ENCODE results near the gene ZACN. TPM values are rescaled to one million over a fixed set of nuclear protein-coding genes. Genes with fewer than 3 reads are reported as not detected.

The ZACN gene
- total RNA-seq, 2 donors from 2014 or later = not detected

DNA sequence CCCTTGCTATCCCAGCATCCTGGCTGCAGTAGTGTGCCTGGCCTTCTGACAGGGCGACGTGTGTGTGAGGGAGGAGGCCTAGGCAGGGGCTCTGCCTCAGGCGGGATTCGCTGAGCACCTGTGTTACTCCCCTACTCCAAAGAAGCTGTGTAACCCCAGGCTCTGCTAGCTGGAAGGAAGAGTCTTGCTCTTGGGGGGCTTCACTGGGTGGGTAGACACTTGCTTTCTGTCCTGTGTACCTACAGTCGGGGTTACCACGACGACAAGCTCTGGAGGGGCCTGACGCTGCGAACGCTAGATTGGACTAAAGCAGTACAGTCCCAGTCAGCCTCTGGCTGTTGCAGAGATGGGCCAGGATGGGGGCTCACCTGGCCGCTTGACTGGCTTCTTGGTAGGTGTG, 15.1 kb downstream of the ZACN start:
- TF ChIP-seq POLR2A (IDR thresholded peaks at IDR 0.05) = no peak
- TF ChIP-seq, protein P1, sequence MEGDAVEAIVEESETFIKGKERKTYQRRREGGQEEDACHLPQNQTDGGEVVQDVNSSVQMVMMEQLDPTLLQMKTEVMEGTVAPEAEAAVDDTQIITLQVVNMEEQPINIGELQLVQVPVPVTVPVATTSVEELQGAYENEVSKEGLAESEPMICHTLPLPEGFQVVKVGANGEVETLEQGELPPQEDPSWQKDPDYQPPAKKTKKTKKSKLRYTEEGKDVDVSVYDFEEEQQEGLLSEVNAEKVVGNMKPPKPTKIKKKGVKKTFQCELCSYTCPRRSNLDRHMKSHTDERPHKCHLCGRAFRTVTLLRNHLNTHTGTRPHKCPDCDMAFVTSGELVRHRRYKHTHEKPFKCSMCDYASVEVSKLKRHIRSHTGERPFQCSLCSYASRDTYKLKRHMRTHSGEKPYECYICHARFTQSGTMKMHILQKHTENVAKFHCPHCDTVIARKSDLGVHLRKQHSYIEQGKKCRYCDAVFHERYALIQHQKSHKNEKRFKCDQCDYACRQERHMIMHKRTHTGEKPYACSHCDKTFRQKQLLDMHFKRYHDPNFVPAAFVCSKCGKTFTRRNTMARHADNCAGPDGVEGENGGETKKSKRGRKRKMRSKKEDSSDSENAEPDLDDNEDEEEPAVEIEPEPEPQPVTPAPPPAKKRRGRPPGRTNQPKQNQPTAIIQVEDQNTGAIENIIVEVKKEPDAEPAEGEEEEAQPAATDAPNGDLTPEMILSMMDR (IDR thresholded peaks at IDR 0.05) = no peak
- no peaks in the 10 kb centered on the region for H3K27me3 ChIP-seq
- H3K4me3 ChIP-seq = no peak overlapping the region
- no peak overlapping the region for H3K27ac ChIP-seq
- peaks cover 2 to 33% of the 10 kb centered on the region in 2 donors for H3K36me3 ChIP-seq (replicated peaks in 1 of 2; ENCODE audit: insufficient read depth in 1 of 2, low read depth in 2 of 2)
- WGBS, 2 donors = 94% methylated on average over 3 to 10 of the region's 11 CpGs
- ATAC-seq (no peak), DNase-seq (no peak)
- no peaks in the 10 kb centered on the region for H3K9me3 ChIP-seq
- intact Hi-C loops (cut with DNase I) = no loop called here
- no peaks in the 10 kb centered on the region for H3K4me1 ChIP-seq

DNA sequence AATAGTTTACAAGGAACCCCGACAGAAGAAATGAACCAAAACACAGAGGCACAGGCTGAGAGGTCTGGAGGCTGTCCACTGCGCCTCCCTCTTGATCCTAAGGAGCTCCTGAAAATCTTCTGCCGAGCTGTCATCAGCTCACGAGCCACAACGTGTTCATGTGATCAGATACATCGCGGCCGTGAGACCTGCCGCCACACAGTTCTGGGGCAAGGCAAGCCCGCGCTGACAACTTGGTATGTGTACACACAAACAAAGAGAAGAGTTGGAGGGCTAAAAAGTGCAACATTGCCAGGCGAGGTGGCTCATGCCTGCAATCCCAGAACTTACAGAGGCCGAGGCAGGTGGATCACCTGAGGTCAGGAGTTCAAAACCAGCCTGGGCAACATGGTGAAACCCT, 17.0 kb downstream of the ZACN start:
- TF ChIP-seq POLR2A (IDR thresholded peaks at IDR 0.05) = no peak
- TF ChIP-seq, protein P1 (IDR thresholded peaks at IDR 0.05) = no peak
- Histone ChIP-seq H3K27me3 (no peaks in the 10 kb centered on the region), H3K9me3 (no peaks in the 10 kb centered on the region), H3K4me3 (no peak overlapping the region), H3K27ac (no peak overlapping the region), H3K4me1 (no peaks in the 10 kb centered on the region), H3K36me3 (replicated peaks in 1 of 2; ENCODE audit: insufficient read depth in 1 of 2, low read depth in 2 of 2) (peaks cover 0 to 28% of the 10 kb centered on the region in 2 donors)
- DNase-seq = no peak
- intact Hi-C loops (cut with DNase I) = no loop called here
- 87 to 89% methylated on average over 13 of the region's 13 CpGs for WGBS, 2 donors
- ATAC-seq = no peak

DNA sequence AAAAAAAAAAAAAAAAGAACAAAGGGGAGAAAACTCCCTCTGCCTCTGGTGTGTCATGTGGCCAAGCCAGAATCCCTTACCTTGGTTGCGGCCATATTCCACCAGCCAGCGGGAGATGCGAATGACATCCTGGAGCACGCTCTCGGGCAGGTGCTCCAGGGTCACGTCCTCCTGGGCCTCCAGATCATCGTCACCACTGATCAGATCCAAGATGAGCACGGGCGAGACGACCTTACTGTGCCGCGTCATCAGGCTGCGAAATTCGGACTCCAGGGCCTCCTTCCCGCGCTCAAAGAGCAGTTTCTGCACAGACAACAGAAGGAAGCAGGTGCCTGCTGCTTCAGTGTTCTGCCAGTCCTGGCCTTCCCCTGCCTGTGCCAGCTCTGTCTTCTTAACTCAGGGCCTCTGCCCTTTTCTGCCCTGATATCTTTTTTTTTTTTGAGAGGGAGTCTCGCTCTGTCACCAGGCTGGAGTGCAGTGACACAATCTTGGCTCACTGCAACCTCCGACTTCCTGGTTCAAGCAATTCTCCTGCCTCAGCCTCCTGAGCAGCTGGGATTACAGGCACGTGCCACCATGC, 18.8 kb downstream of the ZACN start:
- Histone ChIP-seq H3K27ac (no peak overlapping the region), H3K27me3 (no peaks in the 10 kb centered on the region), H3K9me3 (no peaks in the 10 kb centered on the region), H3K36me3 (replicated peaks in 1 of 2; ENCODE audit: insufficient read depth in 1 of 2, low read depth in 2 of 2) (peaks cover 0 to 33% of the 10 kb centered on the region in 2 donors), H3K4me1 (peaks cover 7% of the 10 kb centered on the region), H3K4me3 (no peak overlapping the region)
- ATAC-seq (no peak), DNase-seq (no peak)
- 94 to 97% methylated on average over 9 to 19 of the region's 19 CpGs for WGBS, 2 donors
- intact Hi-C loops (cut with DNase I) = no loop called here
- no peak for TF ChIP-seq POLR2A (IDR thresholded peaks at IDR 0.05)
- TF ChIP-seq, protein P1 (IDR thresholded peaks at IDR 0.05) = no peak

DNA sequence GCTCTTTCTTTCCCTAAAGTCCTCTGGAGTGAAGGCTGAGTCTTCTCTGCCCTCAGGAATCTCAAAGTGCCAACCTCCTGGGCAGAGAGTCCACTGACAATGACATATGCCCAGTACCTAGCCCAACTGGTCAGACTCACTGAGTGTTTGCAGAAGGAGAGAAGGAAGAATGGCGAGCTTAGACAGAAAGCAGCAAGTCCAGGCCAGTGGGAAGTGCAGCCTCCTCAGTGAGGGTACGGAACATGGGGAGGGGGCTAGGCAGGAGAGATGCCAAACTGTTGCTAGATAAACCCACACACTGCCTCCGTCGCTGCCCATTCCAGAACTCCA, 23.9 kb downstream of the ZACN start:
- ATAC-seq = peak; percentile 7
- no peaks in the 10 kb centered on the region for H3K9me3 ChIP-seq
- TF ChIP-seq, protein P1 (IDR thresholded peaks at IDR 0.05) = no peak
- no peak for TF ChIP-seq POLR2A (IDR thresholded peaks at IDR 0.05)
- DNase-seq = no peak
- peak overlapping the region; percentile 50 to 77 for H3K4me3 ChIP-seq
- H3K36me3 ChIP-seq (replicated peaks in 1 of 2; ENCODE audit: insufficient read depth in 1 of 2, low read depth in 2 of 2) = peaks cover 0 to 11% of the 10 kb centered on the region in 2 donors
- peak overlapping the region in 3 of 4 donors; percentile 41 to 76 (median 71) for H3K27ac ChIP-seq
- H3K4me1 ChIP-seq = peaks cover 24% of the 10 kb centered on the region
- intact Hi-C loops (cut with DNase I) = no loop called here
- 0% methylated on average over 2 to 4 of the region's 4 CpGs for WGBS, 2 donors
- H3K27me3 ChIP-seq = no peaks in the 10 kb centered on the region
